Calu3 (cell line): Measurements from ENCODE around the gene SAC3D1. TPM values are rescaled to one million over a fixed set of nuclear protein-coding genes. Genes with fewer than 3 reads are reported as not detected.

Experiments
- BruUV-seq: library from RNA; stranded (reverse); fragments of 400-500 nt; replicated peaks from 2 replicates; lab custom pipeline; 2021; lab: Mats Ljungman, UMichigan
- CTCF ChIA-PET: fragments of 300-600 bp; sonication (Branson Sonifier 250); formaldehyde crosslinking; loops from one replicate; lab custom pipeline; 2022; ENCODE audit warnings: antibody characterized with exemption; lab: Charles Lee
- DNase-seq: peaks from one replicate; pipeline ENCODE4 v3.0.0; 2022
- H3K27ac Mint-ChIP-seq: one replicate; pipeline ENCODE4 v1.8.0; 2022; ENCODE audit warnings: mixed read lengths; ENCODE audit not compliant: unreplicated experiment
- H3K27me3 Mint-ChIP-seq: one replicate; pipeline ENCODE4 v1.8.0; 2022; ENCODE audit warnings: mixed read lengths; ENCODE audit not compliant: unreplicated experiment
- H3K36me3 Mint-ChIP-seq: one replicate; pipeline ENCODE4 v1.8.0; 2022; ENCODE audit warnings: mild to moderate bottlenecking, moderate library complexity, mixed read lengths; ENCODE audit not compliant: insufficient read depth, unreplicated experiment
- H3K4me1 Mint-ChIP-seq: one replicate; pipeline ENCODE4 v1.8.0; 2022; ENCODE audit warnings: mild to moderate bottlenecking, low read depth, mixed read lengths; ENCODE audit not compliant: unreplicated experiment
- H3K4me3 Mint-ChIP-seq: one replicate; pipeline ENCODE4 v1.8.0; 2022; ENCODE audit warnings: mild to moderate bottlenecking, low read depth, moderate library complexity, mixed read lengths; ENCODE audit not compliant: unreplicated experiment
- H3K9me3 Mint-ChIP-seq: one replicate; pipeline ENCODE4 v1.8.0; 2022; ENCODE audit warnings: low read depth, mixed read lengths; ENCODE audit not compliant: unreplicated experiment
- CTCF ChIP-seq: fragments of 200-600 bp; IDR thresholded peaks from one replicate; pipeline ENCODE4 v1.8.0; 2022; ENCODE audit warnings: antibody characterized with exemption; ENCODE audit not compliant: unreplicated experiment
- intact Hi-C: fragments of 100-400 bp; cut with micrococcal nuclease; formaldehyde crosslinking; loops from one replicate; pipeline ENCODE4 v1.10.0; 2022; ENCODE audit not compliant: unreplicated experiment
- total RNA-seq: library from RNA; stranded (reverse); gene quantifications from 2 replicates; pipeline ENCODE4 v1.2.3, GENCODE V29; 2022

The SAC3D1 gene
- total RNA-seq, 1 experiment from 2014 or later = 17.6 TPM

GRCh38 chr11:64996710-64997380 is 44.2 kb upstream of the SAC3D1 start, which contains the start of gene BATF2:
TSS of gene BATF2 (minus strand) at chr11:64996971. CDS start at chr11:64996914, 57 bp downstream.
- peaks cover 28% of the 10 kb centered on the region for H3K4me1 Mint-ChIP-seq
- DNase-seq = peak; percentile 84
- BruUV-seq = no TSS peak

GRCh38 chr11:64998141-64998540 is 42.9 kb upstream of the SAC3D1 start:
- no TSS peak for BruUV-seq
- peaks cover 12% of the 10 kb centered on the region for H3K36me3 Mint-ChIP-seq
- H3K27me3 Mint-ChIP-seq = no peaks in the 10 kb centered on the region
- CTCF ChIA-PET = interaction anchor here (1.5 kb wide), 2 partner anchors 9 to 16 kb away, joined by 3 to 5 read pairs; partner anchors contain the start of gene ARL2
- H3K9me3 Mint-ChIP-seq = no peaks in the 10 kb centered on the region
- H3K4me1 Mint-ChIP-seq = peaks cover 28% of the 10 kb centered on the region
- DNase-seq = no peak
- peak overlapping the region; percentile 36 for H3K4me3 Mint-ChIP-seq
- H3K27ac Mint-ChIP-seq = peak overlapping the region; percentile 76
- intact Hi-C loops = loop anchor here (5.0 kb wide), 2 partner anchors 81 to 151 kb away; partner anchors contain the start of gene ATG2A
- no peak for TF ChIP-seq CTCF

More at GRCh38 chr11:64996710-64997380, 44.2 kb upstream of the SAC3D1 start, which contains the start of gene BATF2:
- Mint-ChIP-seq H3K27me3 (no peaks in the 10 kb centered on the region), H3K36me3 (peaks cover 12% of the 10 kb centered on the region), H3K4me3 (peak within 1 kb of the TSS; percentile 68), H3K27ac (peak within 1 kb of the TSS; percentile 82), H3K9me3 (no peaks in the 10 kb centered on the region)
- intact Hi-C loops = loop anchor here (5.0 kb wide), 2 partner anchors 80 to 150 kb away; partner anchors contain the start of gene ATG2A
- no peak for TF ChIP-seq CTCF
- CTCF ChIA-PET = interaction anchor here (0.5 to 2.1 kb wide), 15 partner anchors 10 to 209 kb away, joined by 3 to 12 read pairs (median 4); partner anchors contain the start of genes ARL2, CDC42BPG, EHD1 and MAJIN

- Mint-ChIP-seq H3K9me3 (no peaks in the 10 kb centered on the region), H3K27ac (peak overlapping the region; percentile 76), H3K4me1 (peaks cover 28% of the 10 kb centered on the region), H3K4me3 (peak overlapping the region; percentile 36), H3K36me3 (peaks cover 12% of the 10 kb centered on the region), H3K27me3 (no peaks in the 10 kb centered on the region)
- intact Hi-C loops = loop anchor here (5.0 kb wide), 2 partner anchors 82 to 152 kb away; partner anchors contain the start of gene ATG2A
- no peak for TF ChIP-seq CTCF
- no TSS peak for BruUV-seq
- CTCF ChIA-PET = interaction anchor here (1.5 kb wide), 2 partner anchors 8 to 15 kb away, joined by 3 to 5 read pairs; partner anchors contain the start of gene ARL2
- peak; percentile 44 for DNase-seq
Observed at GRCh38 chr11:64998690-64999431, 42.1 kb upstream of the SAC3D1 start.

GRCh38 chr11:64999478-64999877 is 41.5 kb upstream of the SAC3D1 start:
- CTCF ChIA-PET = interaction anchor here (1.5 kb wide), 2 partner anchors 8 to 14 kb away, joined by 3 to 5 read pairs; partner anchors contain the start of gene ARL2
- Mint-ChIP-seq H3K27ac (peak overlapping the region; percentile 44), H3K9me3 (no peaks in the 10 kb centered on the region), H3K4me3 (no peak overlapping the region), H3K4me1 (peaks cover 28% of the 10 kb centered on the region), H3K27me3 (no peaks in the 10 kb centered on the region), H3K36me3 (peaks cover 12% of the 10 kb centered on the region)
- BruUV-seq = no TSS peak
- no peak for DNase-seq
- intact Hi-C loops = loop anchor here (5.0 kb wide), 2 partner anchors 82 to 152 kb away; partner anchors contain the start of gene ATG2A
- no peak for TF ChIP-seq CTCF
